HG02943 (cell line): Measurements from ENCODE around the gene AGBL3.

Source experiments
- ATAC-seq: cut with Tn5 transposase; IDR thresholded peaks from one replicate; pipeline ENCODE4 v1.9.1; 2021; ENCODE audit warnings: mild to moderate bottlenecking, low read depth, moderate library complexity; ENCODE audit not compliant: unreplicated experiment

AGBL3 gene

GRCh38 chr7:135181261-135181928, 195.1 kb downstream of the AGBL3 start:
- ATAC-seq = no peak

GRCh38 chr7:135181929-135182678, 195.8 kb downstream of the AGBL3 start:
- no peak for ATAC-seq

- no peak for ATAC-seq
These were observed 197.2 kb downstream of the AGBL3 start for GRCh38 chr7:135183478-135183877.

GRCh38 chr7:135184254-135184841, 198.0 kb downstream of the AGBL3 start:
- no peak for ATAC-seq
